Type B pancreatic cell (in vitro differentiated cells): ENCODE results near the gene PRR30. TPM values are rescaled to one million over a fixed set of nuclear protein-coding genes. Genes with fewer than 3 reads are reported as not detected.

Experiments used
- total RNA-seq: library from RNA; stranded (reverse); gene quantifications from 2 replicates; pipeline ENCODE4 v1.2.1, GENCODE V29; 2021; ENCODE audit warnings: low replicate concordance

The PRR30 gene
- total RNA-seq, 1 donor from 2014 or later: not detected

Other genes starting within 250 kb of the PRR30 start
- gene MAPRE3, start 168.8 kb downstream of the PRR30 start, total RNA-seq: 13.5 and 14.4 TPM in 2 replicates
- 83.9 and 96.1 TPM in 2 replicates for gene TMEM214, start 106.4 kb downstream of the PRR30 start, total RNA-seq
- 24.3 and 57.3 TPM in 2 replicates for gene AGBL5, start 87.7 kb downstream of the PRR30 start, total RNA-seq
- 298 and 401 TPM in 2 replicates for gene OST4, start 67.8 kb downstream of the PRR30 start, total RNA-seq
- 2.7 and 60.7 TPM in 2 replicates for gene EMILIN1, start 60.8 kb downstream of the PRR30 start, total RNA-seq
- 14.7 and 28.4 TPM in 2 replicates for gene KHK, start 52.6 kb downstream of the PRR30 start, total RNA-seq
- gene CGREF1, start 20.3 kb downstream of the PRR30 start, total RNA-seq: 1.8 and 2.4 TPM in 2 replicates
- 0.12 and 0.51 TPM in 2 replicates for gene ABHD1, start 15.6 kb downstream of the PRR30 start, total RNA-seq
- 52.3 and 53.6 TPM in 2 replicates for gene PREB, start 4.8 kb downstream of the PRR30 start, total RNA-seq
- not detected in 2 replicates for gene TCF23, start 9.6 kb upstream of the PRR30 start, total RNA-seq
- gene ATRAID, start 72.6 kb upstream of the PRR30 start, total RNA-seq: 97.4 and 103 TPM in 2 replicates
- 63.6 and 76.3 TPM in 2 replicates for gene SLC5A6, start 72.9 kb upstream of the PRR30 start, total RNA-seq
- 51.6 and 85.1 TPM in 2 replicates for gene CAD, start 78.0 kb upstream of the PRR30 start, total RNA-seq
- 0.19 and 0.53 TPM in 2 replicates for gene SLC30A3, start 123.6 kb upstream of the PRR30 start, total RNA-seq
- not detected in 2 replicates for gene DNAJC5G, start 136.0 kb upstream of the PRR30 start, total RNA-seq
- not detected in 2 replicates for gene TRIM54, start 143.0 kb upstream of the PRR30 start, total RNA-seq
- 0.74 and 4.1 TPM in 2 replicates for gene UCN, start 169.0 kb upstream of the PRR30 start, total RNA-seq
- 48.9 and 62.4 TPM in 2 replicates for gene MPV17, start 183.7 kb upstream of the PRR30 start, total RNA-seq
- gene GTF3C2, start 217.4 kb upstream of the PRR30 start, total RNA-seq: 74.2 and 76.5 TPM in 2 replicates
- gene EIF2B4, start 230.9 kb upstream of the PRR30 start, total RNA-seq: 43.9 and 56.0 TPM in 2 replicates
- 74.7 and 94.3 TPM in 2 replicates for gene SNX17, start 231.2 kb upstream of the PRR30 start, total RNA-seq
- 25.3 and 25.9 TPM in 2 replicates for gene ZNF513, start 241.3 kb upstream of the PRR30 start, total RNA-seq